HG03064 (cell line): ENCODE results near the gene MBTPS2.

ENCODE experiments used
- ATAC-seq: cut with Tn5 transposase; IDR thresholded peaks from one replicate; pipeline ENCODE4 v1.9.1; 2021; ENCODE audit warnings: low read depth; ENCODE audit not compliant: unreplicated experiment

MBTPS2 gene

DNA sequence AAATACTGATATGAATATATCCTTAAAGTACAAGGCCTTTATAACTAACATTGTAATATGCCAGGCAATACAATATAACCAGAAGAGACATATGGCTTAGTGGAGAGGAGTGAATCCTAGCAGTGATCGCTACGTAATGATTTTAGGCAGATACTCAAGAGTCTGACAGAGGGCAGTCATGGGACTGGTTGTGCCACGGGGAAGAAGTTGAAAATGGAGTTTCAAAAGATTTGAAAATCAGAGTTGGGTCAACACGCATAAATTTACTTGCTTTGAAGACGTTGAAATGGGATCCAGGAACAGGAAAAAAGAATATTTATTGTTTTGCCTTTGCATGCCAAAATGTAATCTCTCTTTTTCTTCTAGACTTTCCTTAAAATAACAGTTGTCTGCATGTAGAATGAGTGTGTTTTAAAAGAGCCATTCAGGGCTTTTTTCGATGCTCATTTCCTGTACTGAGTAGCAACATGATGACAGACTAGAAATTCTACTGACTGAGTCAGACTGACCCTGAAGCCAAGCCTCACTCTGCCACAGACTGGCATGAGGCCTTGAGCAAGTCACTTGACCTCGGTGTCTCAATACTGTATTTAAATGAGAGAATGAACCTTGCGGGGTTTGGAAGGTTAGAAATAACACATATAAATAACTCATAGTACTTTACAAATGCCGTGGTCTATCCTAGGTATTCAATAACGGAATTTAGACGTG lies 93.0 kb downstream of the MBTPS2 start:
- ATAC-seq: no peak

DNA sequence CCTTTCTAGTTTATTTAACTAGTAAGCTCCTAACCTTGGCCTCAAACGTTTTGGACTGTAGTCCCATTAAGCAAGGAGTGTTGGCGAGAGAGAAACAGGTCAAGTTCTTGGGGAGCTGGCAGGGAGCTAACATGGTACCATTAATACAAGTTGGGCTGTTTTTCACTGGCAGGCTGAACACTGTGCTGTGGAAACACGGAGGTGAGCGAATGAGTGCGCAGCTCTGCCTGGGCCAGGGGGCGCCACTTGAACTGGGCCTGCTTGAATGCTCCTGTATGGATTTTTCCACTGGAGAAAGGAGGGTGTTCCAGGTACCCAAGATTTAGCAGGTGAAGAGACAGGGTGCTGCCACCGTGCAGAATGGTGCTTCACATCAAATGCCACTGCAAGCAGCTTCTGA lies 93.7 kb downstream of the MBTPS2 start:
- ATAC-seq: no peak

DNA sequence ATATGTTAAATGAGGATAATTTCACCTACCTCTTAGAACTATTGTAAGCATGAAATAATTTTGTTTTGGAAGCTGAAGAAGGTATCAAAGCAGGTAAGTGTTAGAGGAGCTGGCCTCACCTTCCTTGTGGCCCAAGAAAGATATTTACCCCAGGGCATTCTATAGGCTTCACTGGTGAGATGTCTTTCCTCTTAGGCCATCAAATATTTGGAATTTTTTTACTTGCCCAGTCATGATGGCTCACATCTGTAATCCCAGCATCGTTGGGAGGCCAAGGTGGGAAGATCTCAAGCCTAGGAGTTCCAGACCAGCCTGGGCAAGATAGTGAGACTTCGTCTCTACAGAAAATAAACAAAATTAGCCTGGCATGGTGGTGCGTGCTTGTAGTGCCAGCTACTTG lies 95.0 kb downstream of the MBTPS2 start:
- ATAC-seq: no peak
